ENCODE results near the gene ARHGAP40. TPM values are rescaled to one million over a fixed set of nuclear protein-coding genes. Genes with fewer than 3 reads are reported as not detected.

ARHGAP40 gene
- total RNA-seq: not detected
- long read RNA-seq: 0 reads

DNA sequence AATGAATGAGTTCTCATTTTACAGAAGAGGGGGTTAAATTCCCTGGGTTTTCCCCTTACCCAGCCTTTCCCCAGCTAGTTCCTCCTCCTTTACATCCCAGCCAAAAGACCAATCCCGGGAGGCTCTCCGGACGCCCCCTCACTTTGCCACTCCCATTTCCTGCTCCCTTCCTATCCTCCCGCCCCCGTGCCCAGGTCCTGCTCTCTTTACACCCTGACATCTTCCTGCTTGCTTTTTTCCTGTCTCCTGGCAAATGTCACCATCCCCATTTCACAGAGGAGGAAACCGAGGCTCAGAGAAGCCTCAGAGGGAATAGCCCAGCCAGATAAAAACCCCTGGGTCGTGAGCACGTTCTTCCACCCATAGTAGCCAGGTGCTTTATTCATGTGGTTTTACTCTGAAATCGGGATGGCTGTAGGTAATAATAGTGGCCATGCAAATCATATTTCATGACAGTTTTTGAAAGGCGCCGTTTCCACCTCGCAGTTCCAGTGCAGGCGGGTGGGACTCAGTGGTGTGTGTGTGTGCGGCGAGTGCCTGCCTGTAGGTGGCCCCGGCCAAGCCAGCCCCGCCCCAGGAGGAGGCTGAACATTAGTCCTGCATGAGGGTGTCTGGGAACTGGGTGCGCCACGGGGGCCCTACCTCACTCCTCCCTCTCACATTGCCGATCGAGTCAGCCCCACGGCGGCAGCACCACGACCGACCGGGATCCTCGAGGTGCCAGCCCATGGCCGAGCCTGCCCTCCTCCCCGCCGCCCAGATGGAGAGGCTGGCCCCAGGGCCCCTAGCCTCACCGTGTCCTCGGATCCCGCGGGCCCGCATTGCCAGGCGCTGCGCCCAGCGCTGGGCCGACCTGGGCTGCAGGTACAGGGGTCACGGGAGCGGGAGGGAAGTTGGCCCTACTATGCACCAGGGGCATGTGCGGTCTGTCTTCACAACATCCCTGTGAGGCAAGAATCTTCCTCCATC, at the start of gene ARHGAP40:
Gene ARHGAP40 (plus strand): TSS at position 594 of the 969 bp plus-strand sequence.
- DNase-seq (no peak), ATAC-seq (ENCODE audit: poor library complexity) (peak; percentile 36)
- intact Hi-C loops (cut with DNase I): no loop called here

- no peak for DNase-seq
- ATAC-seq (ENCODE audit: poor library complexity): no peak
- intact Hi-C loops (cut with DNase I): no loop called here
These were observed 46.6 kb upstream of the ARHGAP40 start for GRCh38 chr20:38554986-38555385.

GRCh38 chr20:38555395-38555794, 46.2 kb upstream of the ARHGAP40 start:
- DNase-seq (no peak), ATAC-seq (ENCODE audit: poor library complexity) (no peak)
- intact Hi-C loops (cut with DNase I): no loop called here

GRCh38 chr20:38557174-38557573, 44.4 kb upstream of the ARHGAP40 start:
- DNase-seq: no peak
- intact Hi-C loops (cut with DNase I): no loop called here
- no peak for ATAC-seq (ENCODE audit: poor library complexity)

DNA sequence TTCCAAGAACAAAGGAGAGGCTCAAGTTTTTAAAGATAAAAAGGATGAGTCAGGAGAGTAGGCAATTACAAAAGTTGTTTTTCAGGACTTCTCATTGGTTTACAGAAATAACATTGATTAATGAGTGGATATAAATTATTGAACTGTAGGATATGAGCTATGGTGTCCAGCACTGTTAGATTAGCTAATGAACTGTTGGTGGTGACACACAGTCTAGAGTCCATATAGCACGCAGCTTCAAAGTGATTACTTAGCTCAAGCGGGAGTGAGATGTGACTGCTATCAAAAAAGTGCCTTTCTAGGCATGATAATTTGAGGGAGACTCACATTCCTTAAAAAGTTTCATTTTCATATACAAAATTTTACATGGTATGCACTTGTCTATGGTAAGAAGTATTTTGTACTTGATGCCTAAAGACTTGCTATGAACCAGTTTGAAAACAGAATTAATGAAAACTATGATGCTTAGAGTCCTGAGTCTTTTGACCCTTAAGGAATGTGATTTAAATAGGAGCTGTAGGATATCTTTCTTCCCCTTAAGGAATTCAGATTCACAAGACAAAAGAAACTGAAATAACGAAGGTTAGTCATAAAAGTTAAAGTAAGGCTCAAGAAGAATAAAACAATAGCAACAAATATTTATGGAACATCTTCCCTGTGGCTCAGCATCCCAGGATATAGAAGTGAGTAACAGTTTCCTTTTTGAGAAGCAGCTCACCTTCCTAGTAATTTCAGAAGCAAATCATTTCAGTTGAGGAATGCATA, 42.8 kb upstream of the ARHGAP40 start:
- intact Hi-C loops (cut with DNase I): no loop called here
- ATAC-seq (ENCODE audit: poor library complexity) (no peak), DNase-seq (no peak)

- no peak for ATAC-seq (ENCODE audit: poor library complexity)
- no peak for DNase-seq
- intact Hi-C loops (cut with DNase I): no loop called here
These were observed 41.8 kb upstream of the ARHGAP40 start for GRCh38 chr20:38559764-38560163.

GRCh38 chr20:38563802-38564431, 37.7 kb upstream of the ARHGAP40 start:
- ATAC-seq (ENCODE audit: poor library complexity) (no peak), DNase-seq (no peak)
- intact Hi-C loops (cut with DNase I): no loop called here

GRCh38 chr20:38564680-38565079, 36.9 kb upstream of the ARHGAP40 start:
- intact Hi-C loops (cut with DNase I): no loop called here
- ATAC-seq (ENCODE audit: poor library complexity) (no peak), DNase-seq (no peak)

GRCh38 chr20:38566036-38566598, 35.5 kb upstream of the ARHGAP40 start:
- intact Hi-C loops (cut with DNase I): no loop called here
- ATAC-seq (ENCODE audit: poor library complexity) (no peak), DNase-seq (no peak)

DNA sequence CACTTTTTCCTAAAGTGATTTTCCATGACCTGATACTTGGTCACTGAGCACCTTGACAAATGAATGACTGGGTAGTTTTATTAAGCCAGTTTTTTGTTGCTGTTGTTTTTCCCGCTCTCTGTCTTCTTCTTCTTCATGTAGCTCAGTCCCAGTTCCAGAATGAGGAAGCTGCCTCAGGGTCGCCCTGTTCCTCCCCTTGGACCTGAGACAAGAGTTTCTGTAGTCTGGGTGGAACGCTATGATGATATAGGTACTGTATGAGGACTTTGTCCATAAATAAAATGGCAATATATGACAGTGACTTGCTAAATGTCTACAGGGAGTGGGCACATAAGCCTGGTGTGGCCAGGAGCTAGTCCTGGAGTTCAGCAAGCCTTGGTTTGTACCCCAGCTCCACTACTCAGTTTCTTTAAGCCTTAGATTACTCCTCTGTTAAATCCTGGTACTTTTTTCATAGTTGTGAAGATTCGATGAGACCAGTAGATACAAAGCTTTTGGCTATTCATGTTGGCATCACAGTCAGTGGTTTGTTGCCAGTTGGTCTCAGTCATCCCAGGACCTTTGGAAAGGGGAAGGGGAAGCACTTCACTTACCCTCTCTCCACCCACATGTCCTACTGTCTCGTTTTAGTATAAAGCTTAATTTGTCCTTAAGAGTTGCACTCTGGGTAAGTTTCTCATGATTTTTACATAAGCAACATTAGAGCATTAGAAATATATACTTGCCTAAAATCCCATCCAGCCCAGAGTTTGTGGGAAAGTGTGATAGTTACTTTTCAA, 31.7 kb upstream of the ARHGAP40 start:
- ATAC-seq (ENCODE audit: poor library complexity): no peak
- intact Hi-C loops (cut with DNase I): no loop called here
- DNase-seq: no peak

DNA sequence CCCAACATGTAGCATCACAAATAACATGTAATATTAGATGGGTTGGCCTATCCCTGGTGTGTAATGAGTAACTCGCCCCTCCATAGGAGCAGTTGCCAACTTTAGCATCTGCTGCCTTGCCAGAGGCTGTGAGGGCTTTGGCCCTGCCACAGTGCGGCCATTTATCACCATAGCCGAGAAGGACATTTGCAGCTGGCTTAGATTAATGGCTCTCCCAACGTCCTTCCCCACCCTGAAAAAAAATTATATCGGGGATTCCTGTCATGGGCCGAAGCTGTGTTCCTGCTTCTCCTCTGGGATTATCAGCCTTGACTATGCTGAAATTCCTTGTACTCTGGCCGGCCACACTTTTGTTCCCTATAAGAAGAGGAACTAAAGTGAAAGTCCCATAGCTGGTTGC, 28.2 kb upstream of the ARHGAP40 start:
- peak; percentile 30 for ATAC-seq (ENCODE audit: poor library complexity)
- intact Hi-C loops (cut with DNase I): no loop called here
- DNase-seq: no peak

GRCh38 chr20:38579219-38579910, 22.2 kb upstream of the ARHGAP40 start:
- ATAC-seq (ENCODE audit: poor library complexity): peak; percentile 81
- DNase-seq: peak; percentile 63
- intact Hi-C loops (cut with DNase I): no loop called here

DNA sequence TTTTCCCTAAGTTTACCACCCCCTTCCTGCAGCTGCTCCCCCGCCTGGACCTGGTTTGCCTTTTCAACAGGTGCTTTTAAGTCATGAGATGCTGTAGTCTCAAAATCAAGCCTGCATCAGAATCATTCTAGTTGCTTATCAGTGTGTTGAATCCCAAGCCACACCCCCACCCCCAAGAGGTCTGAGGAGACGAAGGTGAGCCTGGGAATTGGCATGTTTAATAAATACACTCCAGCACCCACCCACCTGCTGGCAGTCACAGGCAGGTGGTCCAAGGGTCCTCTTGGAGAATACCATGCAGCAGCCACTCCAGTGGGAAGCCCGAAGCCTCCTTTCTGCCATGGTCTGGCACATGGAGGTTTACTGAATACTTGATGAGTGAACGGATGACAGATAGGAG, 21.7 kb upstream of the ARHGAP40 start:
- intact Hi-C loops (cut with DNase I): no loop called here
- ATAC-seq (ENCODE audit: poor library complexity) (no peak), DNase-seq (no peak)

GRCh38 chr20:38581013-38581412, 20.6 kb upstream of the ARHGAP40 start, which contains the start of gene ADIG:
TSS of gene ADIG (plus strand) at chr20:38581197. CDS start at chr20:38581251, 54 bp downstream.
- intact Hi-C loops (cut with DNase I): no loop called here
- ATAC-seq (ENCODE audit: poor library complexity): peak; percentile 90
- peak; percentile 68 for DNase-seq

DNA sequence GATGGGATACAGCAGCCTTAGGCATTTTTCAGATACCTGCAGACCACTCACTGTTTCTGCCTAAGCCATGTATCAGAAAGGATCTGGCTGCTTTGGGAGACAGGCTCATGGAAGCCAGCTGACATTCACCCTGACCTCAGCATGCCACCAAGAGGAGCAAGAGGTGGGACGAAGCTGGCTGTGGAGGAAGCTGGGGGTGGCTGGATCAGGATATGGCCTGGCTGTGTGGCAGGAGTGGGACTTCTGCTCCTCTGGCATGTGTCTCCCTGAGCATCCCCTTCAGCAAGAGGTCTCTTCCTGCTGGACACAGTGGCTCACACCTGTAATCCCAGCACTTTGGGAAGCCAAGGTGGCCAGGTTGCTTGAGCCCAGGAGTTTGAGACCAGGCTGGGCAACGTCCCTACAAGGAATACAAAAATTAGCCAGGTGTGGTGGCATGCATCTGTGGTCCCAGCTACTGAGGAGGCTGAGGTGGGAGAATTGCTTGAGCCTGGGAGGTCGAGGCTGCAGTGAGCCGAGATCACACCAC, 19.7 kb upstream of the ARHGAP40 start:
- intact Hi-C loops (cut with DNase I): no loop called here
- ATAC-seq (ENCODE audit: poor library complexity) (no peak), DNase-seq (no peak)

GRCh38 chr20:38583306-38583705, 18.3 kb upstream of the ARHGAP40 start:
- no peak for ATAC-seq (ENCODE audit: poor library complexity)
- DNase-seq: no peak
- intact Hi-C loops (cut with DNase I): no loop called here

- DNase-seq: no peak
- ATAC-seq (ENCODE audit: poor library complexity): no peak
- intact Hi-C loops (cut with DNase I): no loop called here
These were observed 17.4 kb upstream of the ARHGAP40 start for GRCh38 chr20:38584099-38584763.

Measured in Right ventricle myocardium superior (tissue), 1 donor.